Common myeloid progenitor, CD34-positive (primary cell): ENCODE measurements around the gene DDX59.

Source experiments
- CTCF ChIA-PET: fragments of 350-600 bp; sonication (Branson Sonifier 250); formaldehyde crosslinking; loops from one replicate; lab custom pipeline; 2021; ENCODE audit warnings: antibody characterized with exemption; lab: Charles Lee
- POLR2A ChIA-PET: fragments of 350-600 bp; sonication (Branson Sonifier 250); formaldehyde crosslinking; loops from one replicate; lab custom pipeline; 2021; ENCODE audit warnings: antibody characterized with exemption; lab: Charles Lee
- DNase-seq, 3 donors: peaks; one replicate each; pipeline versions ENCODE4 v3.0.0 to v3.0.0-alpha.2; 2013
- H3K27ac ChIP-seq, 2 experiments: 1 replicate in 1 of 2; 2 replicates in 1 of 2; pipeline ENCODE4 v1.7.0; 2013; ENCODE audit warnings: inconsistent platforms in 2 of 2, low read length in 2 of 2, mild to moderate bottlenecking in 2 of 2, low read depth in 1 of 2, moderate library complexity in 1 of 2; ENCODE audit not compliant: severe bottlenecking in 2 of 2, insufficient read depth in 1 of 2, poor library complexity in 1 of 2
- H3K27me3 ChIP-seq, 5 experiments: replicated peaks in 2 of 5; 1 replicate in 3 of 5; 2 replicates in 2 of 5; pipeline versions ENCODE4 v1.6.1 to v1.7.0; 2013; ENCODE audit warnings: low read length in 4 of 5, mild to moderate bottlenecking in 2 of 5, moderate library complexity in 2 of 5, inconsistent platforms in 1 of 5; ENCODE audit not compliant: insufficient read depth in 5 of 5, control insufficient read depth in 4 of 5
- H3K36me3 ChIP-seq, 4 experiments: 1 replicate in 2 of 4; 2 replicates in 2 of 4; pipeline versions ENCODE4 v1.6.1 to v1.7.0; 2013; ENCODE audit warnings: low read length in 3 of 4, control low read depth in 1 of 4, mild to moderate bottlenecking in 1 of 4; ENCODE audit not compliant: control insufficient read depth in 4 of 4, insufficient read depth in 4 of 4
- H3K4me1 ChIP-seq, 4 experiments: 1 replicate in 3 of 4; 2 replicates in 1 of 4; pipeline versions ENCODE4 v1.6.1 to v1.7.1; 2013; ENCODE audit warnings: low read length in 3 of 4, mild to moderate bottlenecking in 3 of 4, control low read depth in 1 of 4, inconsistent platforms in 1 of 4, moderate library complexity in 1 of 4; ENCODE audit not compliant: control insufficient read depth in 4 of 4, insufficient read depth in 4 of 4; ENCODE audit errors: control extremely low read depth in 1 of 4
- H3K4me3 ChIP-seq, 7 experiments: 1 replicate in 4 of 7; 2 replicates in 3 of 7; pipeline versions ENCODE4 v1.5.1 to v1.7.0; 2013; ENCODE audit warnings: mild to moderate bottlenecking in 7 of 7, low read length in 6 of 7, moderate library complexity in 6 of 7, inconsistent platforms in 2 of 7, low read depth in 2 of 7, control low read depth in 1 of 7; ENCODE audit not compliant: insufficient read depth in 4 of 7, control insufficient read depth in 1 of 7; ENCODE audit errors: extremely low read depth in 1 of 7
- H3K9me3 ChIP-seq, 5 experiments: 1 replicate in 4 of 5; 2 replicates in 1 of 5; pipeline versions ENCODE4 v1.6.1 to v1.7.1; 2013; ENCODE audit warnings: low read length in 4 of 5, mild to moderate bottlenecking in 2 of 5, inconsistent platforms in 1 of 5, low read depth in 1 of 5, moderate library complexity in 1 of 5; ENCODE audit not compliant: control insufficient read depth in 4 of 5, insufficient read depth in 2 of 5; ENCODE audit errors: control extremely low read depth in 1 of 5
- WGBS: methylation state at CpG from one replicate; pipeline ENCODE4 v1.1.5; 2013; ENCODE audit not compliant: insufficient coverage; 5-methylcytosine and 5-hydroxymethylcytosine counted together

DDX59 gene

DNA sequence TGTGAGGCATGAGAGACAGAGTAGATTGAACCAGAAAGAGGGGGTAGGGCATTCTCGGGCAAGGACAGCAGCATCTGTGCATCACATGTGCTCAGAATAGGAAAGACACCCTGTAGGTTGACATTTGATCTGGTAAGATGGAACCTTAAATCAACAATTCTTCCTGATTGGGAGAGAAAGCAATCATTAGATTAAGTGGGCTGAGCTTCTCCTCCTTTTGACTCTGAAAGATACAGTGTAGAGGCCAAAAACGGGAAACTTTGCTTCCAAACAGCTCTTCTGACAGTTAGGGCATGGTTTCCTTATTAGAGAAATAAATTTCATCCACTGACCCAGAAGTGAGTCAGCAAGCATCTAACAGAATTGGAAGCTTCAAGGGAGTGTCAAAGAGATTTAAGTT is 58.9 kb downstream of the DDX59 start:
- peaks cover 3 to 13% (median 7%) of the 10 kb centered on the region in 4 experiments for H3K4me1 ChIP-seq
- H3K4me3 ChIP-seq: peak overlapping the region in 3 of 7 experiments; percentile 23 to 42 (median 32)
- H3K36me3 ChIP-seq: peaks cover 4 to 50% (median 9%) of the 10 kb centered on the region in 4 experiments
- no peaks in the 10 kb centered on the region for H3K9me3 ChIP-seq
- WGBS: 10% methylated on average over 2 of the region's 2 CpGs
- H3K27ac ChIP-seq: peak overlapping the region in 1 of 2 experiments; percentile 57
- ChIA-PET POLR2A (interaction anchor here (0.6 to 1.6 kb wide), 2 partner anchors 10 to 701 kb away, joined by 3 read pairs; partner anchors contain the start of gene KIF14), CTCF (interaction anchor here (0.9 to 1.4 kb wide), 2 partner anchors 11 to 31 kb away, joined by 3 to 7 read pairs; no protein-coding TSS in a partner anchor)
- no peaks in the 10 kb centered on the region for H3K27me3 ChIP-seq
- peak in 2 of 3 donors; percentile 33 to 41 for DNase-seq

DNA sequence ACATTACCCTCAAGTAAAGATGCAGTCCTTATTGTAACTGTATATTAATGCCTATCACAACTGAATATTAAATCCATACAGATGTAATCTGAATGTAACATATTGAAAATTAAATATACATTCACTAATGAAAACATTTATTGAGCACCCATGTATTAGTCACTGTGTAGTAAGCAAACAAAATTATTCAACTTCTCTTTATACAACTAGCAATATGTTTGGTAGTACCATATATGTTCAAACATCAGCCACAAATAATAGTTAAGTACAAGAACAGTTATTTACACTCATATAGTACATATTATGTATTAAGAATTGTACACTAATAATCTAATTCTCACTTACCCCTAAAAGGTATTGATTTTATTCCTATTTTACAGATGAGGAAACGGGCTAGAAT is 67.1 kb downstream of the DDX59 start:
- H3K27ac ChIP-seq: no peak overlapping the region
- no peak overlapping the region for H3K4me3 ChIP-seq
- no peaks in the 10 kb centered on the region for H3K27me3 ChIP-seq
- CTCF ChIA-PET: no interaction called here
- H3K4me1 ChIP-seq: no peaks in the 10 kb centered on the region
- peaks cover 7 to 59% (median 13%) of the 10 kb centered on the region in 4 experiments for H3K36me3 ChIP-seq
- POLR2A ChIA-PET: no interaction called here
- no peak for DNase-seq
- no peaks in the 10 kb centered on the region for H3K9me3 ChIP-seq
- WGBS: no CpG with 5 or more reads among the region's 1 CpG
